Measurements from ENCODE around the gene ZCCHC7. TPM values are rescaled to one million over a fixed set of nuclear protein-coding genes. Genes with fewer than 3 reads are reported as not detected.

The ZCCHC7 gene
- total and polyA plus RNA-seq, 4 donors, result 3.3 to 9.7 (median 7.6) TPM

- H3K27ac ChIP-seq (ENCODE audit: low read depth in 1 of 2, low read length in 2 of 2), result no peak overlapping the region
Measured at GRCh38 chr9:37292896-37293295, 172.5 kb downstream of the ZCCHC7 start.

DNA sequence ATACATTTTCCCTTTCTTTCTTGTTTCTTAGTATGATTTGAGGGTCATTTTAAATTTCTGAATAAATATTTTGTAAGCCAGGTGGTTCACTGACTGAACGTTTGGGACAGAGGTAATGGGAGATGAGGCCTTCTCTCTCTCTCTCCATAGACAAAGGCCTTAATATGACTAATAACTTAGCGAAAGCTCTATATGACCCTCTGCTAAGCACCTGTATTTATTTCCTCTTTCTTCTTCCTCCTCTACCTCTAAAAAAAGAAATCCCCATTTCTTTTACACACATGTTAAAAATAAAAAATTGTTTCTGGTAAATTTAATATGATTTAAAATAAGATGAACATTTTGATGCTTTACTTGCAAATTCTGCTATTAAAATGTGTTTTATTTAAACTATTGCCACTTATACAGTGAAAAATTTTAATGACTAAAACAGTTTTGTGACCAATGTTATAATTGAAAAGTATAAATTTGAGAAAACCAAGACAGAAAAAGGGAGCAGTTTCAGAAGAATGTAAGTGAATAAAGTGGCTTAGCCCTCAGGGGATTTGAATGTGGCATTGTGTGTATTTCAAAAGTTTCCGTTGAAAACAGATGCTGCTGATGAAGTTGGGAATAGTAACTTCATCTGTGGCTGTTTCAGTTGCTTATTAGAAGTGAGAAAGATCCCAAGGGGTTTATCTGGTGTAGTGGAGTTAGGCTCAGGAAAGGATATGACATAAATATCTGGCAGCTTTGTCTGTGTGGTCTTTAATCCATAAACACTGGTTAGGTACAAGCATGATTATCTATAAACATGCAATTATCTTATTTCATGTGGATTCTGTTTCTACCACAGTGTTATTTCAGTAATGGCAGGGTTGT, 173.5 kb downstream of the ZCCHC7 start:
- 84% methylated on average over 3 of the region's 3 CpGs for WGBS
- no peak for TF ChIP-seq SP1 (IDR thresholded peaks at IDR 0.05)
- no peak for TF ChIP-seq FOXA2 (IDR thresholded peaks at IDR 0.05)
- TF ChIP-seq, protein P1, sequence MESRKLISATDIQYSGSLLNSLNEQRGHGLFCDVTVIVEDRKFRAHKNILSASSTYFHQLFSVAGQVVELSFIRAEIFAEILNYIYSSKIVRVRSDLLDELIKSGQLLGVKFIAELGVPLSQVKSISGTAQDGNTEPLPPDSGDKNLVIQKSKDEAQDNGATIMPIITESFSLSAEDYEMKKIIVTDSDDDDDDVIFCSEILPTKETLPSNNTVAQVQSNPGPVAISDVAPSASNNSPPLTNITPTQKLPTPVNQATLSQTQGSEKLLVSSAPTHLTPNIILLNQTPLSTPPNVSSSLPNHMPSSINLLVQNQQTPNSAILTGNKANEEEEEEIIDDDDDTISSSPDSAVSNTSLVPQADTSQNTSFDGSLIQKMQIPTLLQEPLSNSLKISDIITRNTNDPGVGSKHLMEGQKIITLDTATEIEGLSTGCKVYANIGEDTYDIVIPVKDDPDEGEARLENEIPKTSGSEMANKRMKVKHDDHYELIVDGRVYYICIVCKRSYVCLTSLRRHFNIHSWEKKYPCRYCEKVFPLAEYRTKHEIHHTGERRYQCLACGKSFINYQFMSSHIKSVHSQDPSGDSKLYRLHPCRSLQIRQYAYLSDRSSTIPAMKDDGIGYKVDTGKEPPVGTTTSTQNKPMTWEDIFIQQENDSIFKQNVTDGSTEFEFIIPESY (IDR thresholded peaks at IDR 0.05), result no peak
- TF ChIP-seq FOXA1 (IDR thresholded peaks at IDR 0.05), result no peak
- no peak for TF ChIP-seq RAD21 (IDR thresholded peaks at IDR 0.05)
- no peak for TF ChIP-seq HNF4A (conservative IDR thresholded peaks at IDR 0.05)
- no peak for TF ChIP-seq TAF1 (conservative IDR thresholded peaks at IDR 0.05)
- no peak for TF ChIP-seq GABPA (IDR thresholded peaks at IDR 0.05 in 1 of 2, conservative IDR thresholded peaks at IDR 0.05 in 1 of 2)
- no peak for TF ChIP-seq RXRA (IDR thresholded peaks at IDR 0.05)
- TF ChIP-seq ATF3 (IDR thresholded peaks at IDR 0.05), result no peak
- TF ChIP-seq HNF4G (IDR thresholded peaks at IDR 0.05), result no peak
- no peak for TF ChIP-seq NR2F2 (IDR thresholded peaks at IDR 0.05)
- TF ChIP-seq MAX (IDR thresholded peaks at IDR 0.05), result no peak
- no peak for TF ChIP-seq EGR1 (IDR thresholded peaks at IDR 0.05; ENCODE audit: low read depth in 2 of 2)
- TF ChIP-seq, protein P2, sequence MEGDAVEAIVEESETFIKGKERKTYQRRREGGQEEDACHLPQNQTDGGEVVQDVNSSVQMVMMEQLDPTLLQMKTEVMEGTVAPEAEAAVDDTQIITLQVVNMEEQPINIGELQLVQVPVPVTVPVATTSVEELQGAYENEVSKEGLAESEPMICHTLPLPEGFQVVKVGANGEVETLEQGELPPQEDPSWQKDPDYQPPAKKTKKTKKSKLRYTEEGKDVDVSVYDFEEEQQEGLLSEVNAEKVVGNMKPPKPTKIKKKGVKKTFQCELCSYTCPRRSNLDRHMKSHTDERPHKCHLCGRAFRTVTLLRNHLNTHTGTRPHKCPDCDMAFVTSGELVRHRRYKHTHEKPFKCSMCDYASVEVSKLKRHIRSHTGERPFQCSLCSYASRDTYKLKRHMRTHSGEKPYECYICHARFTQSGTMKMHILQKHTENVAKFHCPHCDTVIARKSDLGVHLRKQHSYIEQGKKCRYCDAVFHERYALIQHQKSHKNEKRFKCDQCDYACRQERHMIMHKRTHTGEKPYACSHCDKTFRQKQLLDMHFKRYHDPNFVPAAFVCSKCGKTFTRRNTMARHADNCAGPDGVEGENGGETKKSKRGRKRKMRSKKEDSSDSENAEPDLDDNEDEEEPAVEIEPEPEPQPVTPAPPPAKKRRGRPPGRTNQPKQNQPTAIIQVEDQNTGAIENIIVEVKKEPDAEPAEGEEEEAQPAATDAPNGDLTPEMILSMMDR (IDR thresholded peaks at IDR 0.05; ENCODE audit: low read depth, low read length, missing input control), result no peak
- no peak overlapping the region for H3K4me3 ChIP-seq (ENCODE audit: low read depth in 1 of 3, low read length in 3 of 3)
- H3K27ac ChIP-seq (ENCODE audit: low read depth in 1 of 2, low read length in 2 of 2), result no peak overlapping the region
- no peaks in the 10 kb centered on the region for H3K4me1 ChIP-seq (ENCODE audit: control insufficient read depth in 4 of 4, insufficient read depth in 4 of 4, low read length in 3 of 4)
- no peak for DNase-seq (ENCODE audit: low spot score)
- H3K9ac ChIP-seq (ENCODE audit: low read depth in 1 of 2, low read length in 2 of 2), result no peak overlapping the region
- H3K27me3 ChIP-seq (ENCODE audit: control insufficient read depth in 4 of 4, insufficient read depth in 4 of 4, low read length in 3 of 4), result no peaks in the 10 kb centered on the region
- H3K36me3 ChIP-seq (ENCODE audit: control insufficient read depth in 4 of 4, insufficient read depth in 3 of 4, low read depth in 1 of 4, low read length in 3 of 4), result no peaks in the 10 kb centered on the region
- no peaks in the 10 kb centered on the region for H3K9me3 ChIP-seq (ENCODE audit: control insufficient read depth in 4 of 4, low read length in 3 of 4)

More at GRCh38 chr9:37292896-37293295, 172.5 kb downstream of the ZCCHC7 start:
- Histone ChIP-seq H3K4me1 (ENCODE audit: control insufficient read depth in 4 of 4, insufficient read depth in 4 of 4, low read length in 3 of 4) (no peaks in the 10 kb centered on the region), H3K9ac (ENCODE audit: low read depth in 1 of 2, low read length in 2 of 2) (no peak overlapping the region), H3K9me3 (ENCODE audit: control insufficient read depth in 4 of 4, low read length in 3 of 4) (no peaks in the 10 kb centered on the region), H3K27me3 (ENCODE audit: control insufficient read depth in 4 of 4, insufficient read depth in 4 of 4, low read length in 3 of 4) (no peaks in the 10 kb centered on the region), H3K36me3 (ENCODE audit: control insufficient read depth in 4 of 4, insufficient read depth in 3 of 4, low read depth in 1 of 4, low read length in 3 of 4) (no peaks in the 10 kb centered on the region), H3K4me3 (ENCODE audit: low read depth in 1 of 3, low read length in 3 of 3) (no peak overlapping the region)
- no peak for TF ChIP-seq GABPA (IDR thresholded peaks at IDR 0.05 in 1 of 2, conservative IDR thresholded peaks at IDR 0.05 in 1 of 2)
- no peak for TF ChIP-seq MAX (IDR thresholded peaks at IDR 0.05)
- TF ChIP-seq HNF4A (conservative IDR thresholded peaks at IDR 0.05), result no peak
- TF ChIP-seq HNF4G (IDR thresholded peaks at IDR 0.05), result no peak
- DNase-seq (ENCODE audit: low spot score), result no peak
